SJSA1 (cell line): Measurements from ENCODE around the gene MTG1. TPM values are rescaled to one million over a fixed set of nuclear protein-coding genes. Genes with fewer than 3 reads are reported as not detected.

ENCODE experiments used
- DNase-seq, 2 experiments: peaks; one replicate each; pipeline ENCODE4 v3.0.0-alpha.2; 2015 to 2020; ENCODE audit warnings: low spot score in 2 of 2, low read depth in 1 of 2
- H3K27ac ChIP-seq: fragments of 250-450 bp; sonication (Bioruptor Pico); 2 replicates; pipeline ENCODE4 v1.5.1; 2020; ENCODE audit warnings: mild to moderate bottlenecking, moderate library complexity
- H3K27me3 ChIP-seq: fragments of 250-450 bp; sonication (Bioruptor Pico); replicated peaks from 2 replicates; pipeline ENCODE4 v1.5.1; 2020; ENCODE audit warnings: mild to moderate bottlenecking, moderate library complexity
- H3K36me3 ChIP-seq: fragments of 250-450 bp; sonication (Bioruptor Pico); 2 replicates; pipeline ENCODE4 v1.5.1; 2020; ENCODE audit warnings: mild to moderate bottlenecking
- H3K4me1 ChIP-seq: fragments of 250-450 bp; sonication (Bioruptor Pico); replicated peaks from 2 replicates; pipeline ENCODE4 v1.6.1; 2021; ENCODE audit warnings: mild to moderate bottlenecking
- H3K4me3 ChIP-seq: fragments of 250-450 bp; sonication (Bioruptor Pico); 2 replicates; pipeline ENCODE4 v1.5.1; 2020; ENCODE audit warnings: mild to moderate bottlenecking
- H3K9me3 ChIP-seq: fragments of 250-450 bp; sonication (Bioruptor Pico); replicated peaks from 2 replicates; pipeline ENCODE4 v1.5.1; 2020; ENCODE audit warnings: mild to moderate bottlenecking
- total RNA-seq: library from RNA; depleted of rRNA; stranded (reverse); fragments of >200 nt; shearing (Covaris generic); gene quantifications from 2 replicates; pipeline ENCODE4 v1.2.3, GENCODE V29; 2014

MTG1 gene
- total RNA-seq, 1 experiment from 2014 or later = 36.8 TPM

- Histone ChIP-seq H3K4me1 (peaks cover 10% of the 10 kb centered on the region), H3K27me3 (0 out of 2 replicates have a peak, but pooled peaks cover 5% of the 10 kb centered on the region), H3K27ac (no peak overlapping the region), H3K36me3 (no peaks in the 10 kb centered on the region), H3K9me3 (no peaks in the 10 kb centered on the region), H3K4me3 (no peak overlapping the region)
- no peak for DNase-seq
These were observed 38.7 kb upstream of the MTG1 start for GRCh38 chr10:133355266-133355665.

GRCh38 chr10:133355991-133356390 is 38.0 kb upstream of the MTG1 start:
- H3K4me1 ChIP-seq = peaks cover 10% of the 10 kb centered on the region
- H3K27me3 ChIP-seq = 0 out of 2 replicates have a peak, but pooled peaks cover 4% of the 10 kb centered on the region
- no peaks in the 10 kb centered on the region for H3K9me3 ChIP-seq
- no peak overlapping the region for H3K4me3 ChIP-seq
- no peak overlapping the region for H3K27ac ChIP-seq
- no peaks in the 10 kb centered on the region for H3K36me3 ChIP-seq
- DNase-seq = no peak

GRCh38 chr10:133356549-133357284 is 37.2 kb upstream of the MTG1 start:
- Histone ChIP-seq H3K27me3 (0 out of 2 replicates have a peak, but pooled peaks cover 2% of the 10 kb centered on the region), H3K9me3 (no peaks in the 10 kb centered on the region), H3K4me3 (peak overlapping the region; percentile 41), H3K4me1 (peaks cover 10% of the 10 kb centered on the region), H3K27ac (no peak overlapping the region), H3K36me3 (peaks cover under 1% of the 10 kb centered on the region; the same call in 1 of the 2 replicates)
- no peak for DNase-seq

- 0 out of 2 replicates have a peak, but pooled peaks cover 2% of the 10 kb centered on the region for H3K27me3 ChIP-seq
- H3K27ac ChIP-seq = no peak within 1 kb of the TSS
- DNase-seq = no peak
- H3K4me3 ChIP-seq = peak within 1 kb of the TSS; percentile 41
- peaks cover 10% of the 10 kb centered on the region for H3K4me1 ChIP-seq
- peaks cover 5% of the 10 kb centered on the region for H3K36me3 ChIP-seq
- H3K9me3 ChIP-seq = no peaks in the 10 kb centered on the region
These were observed 36.4 kb upstream of the MTG1 start, which contains the start of gene FUOM for GRCh38 chr10:133357285-133358161. Gene FUOM (minus strand): TSS chr10:133358019. CDS start chr10:133358007, 12 bp downstream.

GRCh38 chr10:133358162-133358924 is 35.6 kb upstream of the MTG1 start:
- Histone ChIP-seq H3K36me3 (peaks cover 13% of the 10 kb centered on the region), H3K4me3 (no peak overlapping the region), H3K27ac (no peak overlapping the region), H3K9me3 (no peaks in the 10 kb centered on the region), H3K4me1 (peaks cover 10% of the 10 kb centered on the region), H3K27me3 (0 out of 2 replicates have a peak, but pooled peaks cover 2% of the 10 kb centered on the region)
- no peak for DNase-seq

GRCh38 chr10:133358925-133359310 is 35.0 kb upstream of the MTG1 start:
- H3K36me3 ChIP-seq = peaks cover 16% of the 10 kb centered on the region
- H3K4me3 ChIP-seq = no peak overlapping the region
- 0 out of 2 replicates have a peak, but pooled peaks cover 2% of the 10 kb centered on the region for H3K27me3 ChIP-seq
- no peak for DNase-seq
- no peak overlapping the region for H3K27ac ChIP-seq
- no peaks in the 10 kb centered on the region for H3K9me3 ChIP-seq
- H3K4me1 ChIP-seq = peaks cover 10% of the 10 kb centered on the region

GRCh38 chr10:133359554-133359971 is 34.4 kb upstream of the MTG1 start:
- Histone ChIP-seq H3K27me3 (0 out of 2 replicates have a peak, but pooled peaks cover 2% of the 10 kb centered on the region), H3K9me3 (no peaks in the 10 kb centered on the region), H3K27ac (no peak overlapping the region), H3K4me3 (no peak overlapping the region), H3K36me3 (peaks cover 19% of the 10 kb centered on the region), H3K4me1 (peaks cover 10% of the 10 kb centered on the region)
- DNase-seq = no peak

GRCh38 chr10:133359972-133360610 is 33.9 kb upstream of the MTG1 start:
- H3K9me3 ChIP-seq = no peaks in the 10 kb centered on the region
- peaks cover 10% of the 10 kb centered on the region for H3K4me1 ChIP-seq
- no peak overlapping the region for H3K27ac ChIP-seq
- H3K4me3 ChIP-seq = no peak overlapping the region
- H3K27me3 ChIP-seq = 0 out of 2 replicates have a peak, but pooled peaks cover 2% of the 10 kb centered on the region
- peaks cover 24% of the 10 kb centered on the region for H3K36me3 ChIP-seq
- peak in 1 of 2 experiments; percentile 41 for DNase-seq

GRCh38 chr10:133361227-133361626 is 32.7 kb upstream of the MTG1 start:
- Histone ChIP-seq H3K4me1 (peaks cover 10% of the 10 kb centered on the region), H3K4me3 (no peak overlapping the region), H3K27ac (no peak overlapping the region), H3K27me3 (0 out of 2 replicates have a peak, but pooled peaks cover 2% of the 10 kb centered on the region), H3K36me3 (peaks cover 36% of the 10 kb centered on the region), H3K9me3 (no peaks in the 10 kb centered on the region)
- DNase-seq = no peak

- 0 out of 2 replicates have a peak, but pooled peaks cover 2% of the 10 kb centered on the region for H3K27me3 ChIP-seq
These were observed 32.0 kb upstream of the MTG1 start for GRCh38 chr10:133361773-133362441.

GRCh38 chr10:133362846-133363245 is 31.1 kb upstream of the MTG1 start:
- DNase-seq = no peak
- no peak overlapping the region for H3K4me3 ChIP-seq
- H3K27ac ChIP-seq = no peak overlapping the region
- no peaks in the 10 kb centered on the region for H3K9me3 ChIP-seq
- H3K4me1 ChIP-seq = no peaks in the 10 kb centered on the region
- H3K27me3 ChIP-seq = no peaks in the 10 kb centered on the region
- H3K36me3 ChIP-seq = peaks cover 41% of the 10 kb centered on the region

More at GRCh38 chr10:133361773-133362441, 32.0 kb upstream of the MTG1 start:
- no peak overlapping the region for H3K27ac ChIP-seq
- no peak for DNase-seq
- peaks cover 40% of the 10 kb centered on the region for H3K36me3 ChIP-seq
- no peak overlapping the region for H3K4me3 ChIP-seq
- no peaks in the 10 kb centered on the region for H3K9me3 ChIP-seq
- H3K4me1 ChIP-seq = peaks cover 8% of the 10 kb centered on the region

- H3K36me3 ChIP-seq = peaks cover 57% of the 10 kb centered on the region
- H3K4me3 ChIP-seq = no peak overlapping the region
- H3K27ac ChIP-seq = no peak overlapping the region
- no peaks in the 10 kb centered on the region for H3K4me1 ChIP-seq
- no peaks in the 10 kb centered on the region for H3K27me3 ChIP-seq
- DNase-seq = no peak
- no peaks in the 10 kb centered on the region for H3K9me3 ChIP-seq
These were observed 29.1 kb upstream of the MTG1 start for GRCh38 chr10:133364645-133365431.
